Activated naive CD4-positive, alpha-beta T cell treated with anti-CD3 and anti-CD28 coated beads, Interleukin-2, amount 50 U/mL, for 16 hours (primary cell): Measurements from ENCODE around the gene TEAD1.

ENCODE experiments used
- DNase-seq: peaks from one replicate; pipeline ENCODE4 v3.0.0-alpha.2; 2020

Gene TEAD1

GRCh38 chr11:12769834-12770345 is 95.7 kb downstream of the TEAD1 start:
- DNase-seq = no peak

GRCh38 chr11:12770435-12770834 is 96.2 kb downstream of the TEAD1 start:
- DNase-seq = no peak

GRCh38 chr11:12770966-12771597 is 96.9 kb downstream of the TEAD1 start:
- DNase-seq = no peak

GRCh38 chr11:12771875-12772274 is 97.7 kb downstream of the TEAD1 start:
- DNase-seq = no peak

- no peak for DNase-seq
Measured at GRCh38 chr11:12772324-12772723, 98.1 kb downstream of the TEAD1 start.

- no peak for DNase-seq
Measured at GRCh38 chr11:12773591-12773990, 99.4 kb downstream of the TEAD1 start.

DNA sequence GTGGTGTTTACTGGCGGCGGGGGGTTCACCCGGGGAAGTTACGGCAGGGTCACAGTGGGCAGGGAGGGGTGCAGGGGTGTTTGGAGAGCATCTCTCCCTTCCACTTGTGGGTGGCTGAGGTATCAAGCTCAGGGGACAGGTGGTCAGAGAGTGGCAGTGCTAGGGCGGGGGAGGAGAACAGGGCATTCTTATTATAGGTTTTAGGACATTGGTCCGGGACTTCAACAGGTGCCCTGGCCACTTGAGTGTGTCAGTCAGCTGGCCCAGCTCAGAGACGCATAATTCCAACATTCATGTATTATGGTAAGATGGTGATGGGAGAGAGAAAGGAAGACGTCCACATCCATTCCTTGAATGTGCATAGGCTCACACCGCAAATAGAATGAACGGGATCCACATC is 101.7 kb downstream of the TEAD1 start:
- DNase-seq = no peak

GRCh38 chr11:12777208-12777874 is 103.1 kb downstream of the TEAD1 start:
- DNase-seq = no peak

GRCh38 chr11:12778240-12778905 is 104.2 kb downstream of the TEAD1 start:
- DNase-seq = no peak

DNA sequence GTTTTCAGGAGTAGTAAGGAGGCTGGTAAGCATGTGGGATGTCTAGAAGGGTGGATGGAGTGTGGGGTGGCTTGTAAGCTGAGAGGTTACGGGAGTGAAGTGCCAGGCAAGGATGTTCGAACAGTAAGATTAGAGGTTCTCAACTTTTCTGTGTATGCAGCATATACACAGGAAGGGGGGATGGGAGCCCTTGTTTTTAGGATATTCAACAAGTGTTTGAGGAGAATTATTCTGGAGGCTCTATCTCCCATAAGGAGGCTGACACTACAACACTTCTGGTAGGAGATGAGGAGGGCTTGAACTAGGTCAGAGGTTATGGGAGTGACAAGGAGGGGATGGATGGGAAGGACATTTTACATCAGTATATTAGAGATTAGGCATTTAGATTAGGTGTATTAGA is 109.5 kb downstream of the TEAD1 start:
- DNase-seq = no peak

DNA sequence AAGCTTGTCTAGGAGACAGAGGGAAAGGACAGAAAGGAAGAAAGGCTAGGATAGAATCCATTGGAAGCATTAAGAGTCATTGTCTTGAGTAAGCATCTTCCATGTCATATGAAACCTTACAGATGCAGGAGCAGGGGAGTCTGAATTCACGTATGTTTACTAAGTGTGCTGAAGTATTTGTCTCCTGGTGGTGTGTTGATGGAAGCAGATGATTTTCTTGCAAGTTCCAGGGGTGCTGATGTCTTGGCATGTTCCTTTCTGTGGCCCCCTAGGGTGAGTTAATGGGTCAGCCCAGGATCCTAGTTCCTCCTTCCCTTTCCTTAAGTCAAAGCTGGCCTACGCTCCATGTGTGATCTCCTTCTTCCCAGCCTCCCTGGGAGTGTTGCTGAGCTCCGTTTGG is 110.2 kb downstream of the TEAD1 start:
- no peak for DNase-seq

- DNase-seq = no peak
Measured at GRCh38 chr11:12784987-12785386, 110.8 kb downstream of the TEAD1 start.

DNA sequence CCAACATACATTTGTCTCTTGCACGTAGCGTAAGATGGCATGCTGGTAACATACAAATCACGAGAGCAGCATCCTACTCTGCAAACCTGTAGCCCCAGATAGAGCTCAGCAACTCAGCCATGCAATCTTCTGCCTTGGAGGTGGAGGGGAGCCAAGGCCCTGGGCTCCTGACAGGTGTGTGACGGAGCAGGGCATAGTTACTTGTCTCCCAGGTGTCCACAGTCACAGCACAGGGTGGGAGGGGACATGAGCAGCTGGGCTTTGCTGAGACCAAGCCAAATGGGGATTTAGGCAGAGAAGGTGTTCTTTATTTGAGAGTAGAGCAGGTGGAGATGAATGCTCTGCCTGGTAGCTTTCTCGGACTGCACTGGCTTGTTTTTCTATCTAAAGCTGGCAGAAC is 111.7 kb downstream of the TEAD1 start:
- no peak for DNase-seq

DNA sequence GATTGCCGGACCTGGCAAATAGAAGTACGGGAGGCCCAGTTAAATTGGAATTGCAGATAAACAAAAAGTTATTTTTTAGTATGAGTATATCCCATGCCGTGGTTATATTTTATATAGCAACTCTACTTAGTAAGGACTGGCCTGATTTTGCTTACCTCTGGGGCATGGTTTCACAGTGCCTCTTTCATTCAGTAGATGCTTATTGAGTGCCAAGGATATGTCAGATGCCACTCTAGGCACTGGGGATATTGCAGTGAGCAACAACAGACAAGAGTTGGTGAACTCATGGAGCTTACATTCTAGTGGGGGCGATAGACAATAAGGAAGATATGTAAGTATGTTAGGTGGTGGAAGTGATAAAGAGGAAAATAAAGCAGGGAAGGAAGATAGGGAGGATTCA is 112.2 kb downstream of the TEAD1 start:
- no peak for DNase-seq

GRCh38 chr11:12786891-12787290 is 112.7 kb downstream of the TEAD1 start:
- no peak for DNase-seq

- no peak for DNase-seq
Measured at GRCh38 chr11:12787847-12788246, 113.6 kb downstream of the TEAD1 start.

DNA sequence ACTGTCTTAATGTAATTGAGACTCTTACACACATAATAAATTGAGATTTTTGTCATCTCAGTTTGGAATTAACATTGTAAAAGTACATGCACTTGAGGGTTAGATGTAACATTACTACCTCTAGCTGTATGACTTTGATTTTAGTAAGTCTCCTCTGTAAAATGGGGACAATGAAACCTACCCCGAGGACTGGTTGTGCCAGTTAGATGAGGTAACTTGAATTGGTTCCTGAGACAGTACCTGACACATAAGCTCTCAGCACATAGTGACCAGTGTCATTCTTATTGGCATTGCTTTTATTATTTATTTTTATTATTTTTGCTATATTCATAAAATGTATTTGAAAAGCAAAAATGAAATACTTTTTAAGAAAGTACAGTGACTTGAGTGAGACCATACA is 114.8 kb downstream of the TEAD1 start:
- no peak for DNase-seq

- no peak for DNase-seq
Measured at GRCh38 chr11:12789596-12790215, 115.5 kb downstream of the TEAD1 start.

- DNase-seq = no peak
Measured at GRCh38 chr11:12790861-12791616, 116.8 kb downstream of the TEAD1 start.

DNA sequence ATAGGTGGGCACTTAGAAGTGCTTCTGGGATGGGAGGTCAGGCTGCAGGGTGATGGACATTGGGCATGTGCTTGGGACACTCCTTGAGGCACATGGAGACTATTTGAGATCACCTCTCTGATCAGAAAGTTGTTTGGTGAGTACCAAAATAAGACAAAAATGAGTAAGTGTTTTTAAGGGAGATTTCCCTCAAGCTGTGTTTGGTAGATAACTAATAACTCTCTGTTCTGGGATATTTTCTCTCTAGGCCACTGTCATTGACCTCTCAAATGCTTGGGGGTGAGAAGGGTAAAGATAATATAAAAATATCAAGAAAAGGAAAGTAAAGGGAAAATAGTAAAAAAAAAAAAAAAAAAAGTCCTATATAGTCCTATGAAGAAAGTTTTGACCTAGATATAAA is 117.8 kb downstream of the TEAD1 start:
- DNase-seq = no peak

GRCh38 chr11:12792590-12792989 is 118.4 kb downstream of the TEAD1 start:
- no peak for DNase-seq

DNA sequence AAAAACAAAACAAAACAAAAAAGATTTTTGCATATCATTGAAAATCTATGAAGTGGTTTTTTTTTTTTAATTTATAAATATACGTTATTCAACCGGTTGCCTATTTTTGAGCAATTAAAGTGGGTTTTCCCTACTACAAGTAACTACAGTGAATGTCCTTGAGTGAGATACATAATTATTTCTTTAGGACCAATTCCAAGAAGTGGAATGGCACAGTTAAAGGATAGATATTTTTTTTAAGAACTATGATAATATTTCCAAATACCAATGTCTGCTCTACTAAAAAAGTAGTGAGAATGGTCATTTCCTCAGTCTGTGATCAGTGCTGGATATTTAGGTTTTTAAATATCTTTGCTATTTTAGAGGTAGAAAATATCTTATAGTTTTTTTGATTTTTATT is 118.8 kb downstream of the TEAD1 start:
- no peak for DNase-seq

GRCh38 chr11:12793506-12793905 is 119.3 kb downstream of the TEAD1 start:
- no peak for DNase-seq
